Measurements from ENCODE around the gene RHOA. TPM values are rescaled to one million over a fixed set of nuclear protein-coding genes. Genes with fewer than 3 reads are reported as not detected.
A peak's percentile ranks its signal among the peaks of the same experiment; 100 is the strongest.

RHOA gene
- total RNA-seq (2014; rRNA removed; shearing (Covaris generic)), result 305 and 426 TPM in 2 replicates
- 637 and 753 TPM in 2 replicates for polyA plus RNA-seq (2015; cell fraction: cytosol; rRNA removed)
- polyA plus RNA-seq (2015; cell fraction: nucleus; rRNA removed), result 376 and 424 TPM in 2 replicates

GRCh38 chr3:49411968-49412631 lies at the start of gene RHOA, which contains the start of gene TCTA:
RHOA (minus strand) TSS chr3:49411976; CDS start chr3:49375589, 36,387 bp downstream.
TCTA (plus strand) TSS chr3:49412423; CDS start chr3:49412427, 4 bp downstream.
- peak; percentile 100 for DNase-seq (ENCODE audit: low read depth)

- no peak for DNase-seq (ENCODE audit: low read depth)
These were observed 49.2 kb upstream of the RHOA start for GRCh38 chr3:49460956-49461355.

GRCh38 chr3:49460188-49460890 lies 48.6 kb upstream of the RHOA start:
- no peak for DNase-seq (ENCODE audit: low read depth)

GRCh38 chr3:49456466-49456865 lies 44.7 kb upstream of the RHOA start:
- DNase-seq (ENCODE audit: low read depth), result peak; percentile 14

- no peak for DNase-seq (ENCODE audit: low read depth)
These were observed 43.3 kb upstream of the RHOA start for GRCh38 chr3:49454898-49455681.

- peak; percentile 26 for DNase-seq (ENCODE audit: low read depth)
These were observed 42.7 kb upstream of the RHOA start for GRCh38 chr3:49454458-49454857.

- no peak for DNase-seq (ENCODE audit: low read depth)
These were observed 41.8 kb upstream of the RHOA start for GRCh38 chr3:49453621-49454020.

- DNase-seq (ENCODE audit: low read depth), result no peak
These were observed 33.6 kb upstream of the RHOA start for GRCh38 chr3:49445391-49445790.

- DNase-seq (ENCODE audit: low read depth), result peak; percentile 43
These were observed 23.0 kb upstream of the RHOA start for GRCh38 chr3:49434731-49435130.

GRCh38 chr3:49428752-49429080 lies 16.9 kb upstream of the RHOA start:
- no peak for DNase-seq (ENCODE audit: low read depth)

- no peak for DNase-seq (ENCODE audit: low read depth)
These were observed 15.8 kb upstream of the RHOA start for GRCh38 chr3:49427586-49427985.

- no peak for DNase-seq (ENCODE audit: low read depth)
These were observed 13.0 kb upstream of the RHOA start for GRCh38 chr3:49424816-49425215.

GRCh38 chr3:49422379-49423248 lies 10.8 kb upstream of the RHOA start, which contains the start of gene AMT:
AMT (minus strand) TSS chr3:49422473; CDS start chr3:49422450, 23 bp downstream.
- no peak for DNase-seq (ENCODE audit: low read depth)

GRCh38 chr3:49421890-49422378 lies 10.2 kb upstream of the RHOA start:
- DNase-seq (ENCODE audit: low read depth), result no peak

- no peak for DNase-seq (ENCODE audit: low read depth)
These were observed 5.8 kb upstream of the RHOA start for GRCh38 chr3:49417516-49418120.

GRCh38 chr3:49416867-49417266 lies 5.1 kb upstream of the RHOA start:
- no peak for DNase-seq (ENCODE audit: low read depth)

- DNase-seq (ENCODE audit: low read depth), result peak; percentile 52
These were observed 4.3 kb upstream of the RHOA start for GRCh38 chr3:49415931-49416601.

- no peak for DNase-seq (ENCODE audit: low read depth)
These were observed 3.0 kb upstream of the RHOA start for GRCh38 chr3:49414753-49415152.

GRCh38 chr3:49413338-49413734 lies 1.6 kb upstream of the RHOA start:
- no peak for DNase-seq (ENCODE audit: low read depth)
